ENCODE results near the gene GMDS. TPM values are rescaled to one million over a fixed set of nuclear protein-coding genes. Genes with fewer than 3 reads are reported as not detected.

The GMDS gene
- polyA plus RNA-seq, 1 of the 3 experiments (the other 2 are of a cell fraction), result 12.3 TPM

GRCh38 chr6:1708820-1709219, 536.6 kb downstream of the GMDS start:
- CTCF ChIA-PET, result interaction anchor here (1.0 kb wide), 1 partner anchor 11 kb away, joined by 3 read pairs; no protein-coding TSS in a partner anchor

DNA sequence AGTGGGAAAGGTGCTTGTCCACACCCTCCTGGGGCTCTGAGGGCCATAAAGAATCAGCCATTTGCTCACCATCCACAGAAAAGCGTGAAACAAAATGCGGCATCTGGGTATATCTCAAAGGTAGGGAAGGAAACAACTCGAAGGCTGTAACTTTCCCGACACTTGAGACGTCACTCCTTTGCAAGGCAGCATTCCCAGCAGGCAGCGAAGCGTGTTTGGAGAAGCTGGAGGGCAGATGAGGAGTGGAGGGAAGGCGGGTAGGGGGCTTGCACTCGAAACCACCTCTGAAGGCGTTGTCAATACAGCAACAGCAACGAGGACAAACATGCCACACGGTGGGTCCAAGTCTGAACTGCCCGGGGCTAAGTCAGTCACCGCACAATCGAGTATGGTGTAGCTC, 537.3 kb downstream of the GMDS start:
- H3K4me1 ChIP-seq (ENCODE audit: control insufficient read depth in 1 of 2, insufficient read depth in 2 of 2, low read depth in 1 of 2, low read length in 1 of 2), result no peaks in the 10 kb centered on the region; a peak in 1 of 4 replicates
- H3K36me3 ChIP-seq (replicated peaks in 1 of 2; ENCODE audit: control insufficient read depth in 1 of 2, insufficient read depth in 2 of 2, low read length in 1 of 2), result no peaks in the 10 kb centered on the region
- no peaks in the 10 kb centered on the region for H3F3A ChIP-seq (replicated peaks; ENCODE audit: insufficient read depth)
- no peaks in the 10 kb centered on the region for H3K9me3 ChIP-seq
- TF ChIP-seq RAD21 (IDR thresholded peaks at IDR 0.05; ENCODE audit: low read length), result no peak
- TF ChIP-seq FOSL2 (IDR thresholded peaks at IDR 0.05; ENCODE audit: borderline replicate concordance, low read depth), result no peak
- TF ChIP-seq FOXM1 (IDR thresholded peaks at IDR 0.05; ENCODE audit: low read depth), result no peak
- TF ChIP-seq RCOR1 (IDR thresholded peaks at IDR 0.05; ENCODE audit: low read length), result no peak
- TF ChIP-seq SMC3 (IDR thresholded peaks at IDR 0.05; ENCODE audit: low read depth, low read length), result no peak
- TF ChIP-seq MEF2A (IDR thresholded peaks at IDR 0.05; ENCODE audit: borderline replicate concordance, low read depth), result no peak
- H3K4me3 ChIP-seq (ENCODE audit: low read depth in 2 of 2, low read length in 1 of 2), result no peak overlapping the region
- no peaks in the 10 kb centered on the region for H3K27me3 ChIP-seq (ENCODE audit: insufficient read depth)
- H3K27ac ChIP-seq (ENCODE audit: low read depth in 2 of 2, low read length in 1 of 2), result no peak overlapping the region
- no peak overlapping the region for H3K9ac ChIP-seq
- H2AFZ ChIP-seq (ENCODE audit: low read depth), result no peak overlapping the region
- H3K9me2 ChIP-seq, result no peaks in the 10 kb centered on the region
- WGBS (ENCODE audit: low lambda C conversion rate), result 90% methylated on average over 12 of the region's 15 CpGs
- H3K79me2 ChIP-seq (ENCODE audit: insufficient read depth), result no peaks in the 10 kb centered on the region
- no peaks in the 10 kb centered on the region for H4K20me1 ChIP-seq (ENCODE audit: insufficient read depth)
- DNase-seq, result no peak
- no peak overlapping the region for H3K4me2 ChIP-seq
- CTCF ChIA-PET, result no interaction called here
- POLR2A ChIA-PET, result no interaction called here

More at GRCh38 chr6:1708820-1709219, 536.6 kb downstream of the GMDS start:
- Histone ChIP-seq H3F3A (replicated peaks; ENCODE audit: insufficient read depth) (no peaks in the 10 kb centered on the region), H3K27me3 (ENCODE audit: insufficient read depth) (no peaks in the 10 kb centered on the region), H3K9ac (no peak overlapping the region), H3K9me2 (no peaks in the 10 kb centered on the region), H3K4me3 (ENCODE audit: low read depth in 2 of 2, low read length in 1 of 2) (no peak overlapping the region), H3K79me2 (ENCODE audit: insufficient read depth) (no peaks in the 10 kb centered on the region), H3K4me2 (no peak overlapping the region), H4K20me1 (ENCODE audit: insufficient read depth) (no peaks in the 10 kb centered on the region), H2AFZ (ENCODE audit: low read depth) (no peak overlapping the region), H3K27ac (ENCODE audit: low read depth in 2 of 2, low read length in 1 of 2) (no peak overlapping the region), H3K9me3 (no peaks in the 10 kb centered on the region), H3K36me3 (replicated peaks in 1 of 2; ENCODE audit: control insufficient read depth in 1 of 2, insufficient read depth in 2 of 2, low read length in 1 of 2) (no peaks in the 10 kb centered on the region), H3K4me1 (ENCODE audit: control insufficient read depth in 1 of 2, insufficient read depth in 2 of 2, low read depth in 1 of 2, low read length in 1 of 2) (no peaks in the 10 kb centered on the region; a peak in 1 of 4 replicates)
- TF ChIP-seq NFIC (IDR thresholded peaks at IDR 0.05; ENCODE audit: borderline replicate concordance), result no peak
- 82% methylated on average over 2 of the region's 2 CpGs for WGBS (ENCODE audit: low lambda C conversion rate)
- POLR2A ChIA-PET, result no interaction called here
- no peak for DNase-seq

DNA sequence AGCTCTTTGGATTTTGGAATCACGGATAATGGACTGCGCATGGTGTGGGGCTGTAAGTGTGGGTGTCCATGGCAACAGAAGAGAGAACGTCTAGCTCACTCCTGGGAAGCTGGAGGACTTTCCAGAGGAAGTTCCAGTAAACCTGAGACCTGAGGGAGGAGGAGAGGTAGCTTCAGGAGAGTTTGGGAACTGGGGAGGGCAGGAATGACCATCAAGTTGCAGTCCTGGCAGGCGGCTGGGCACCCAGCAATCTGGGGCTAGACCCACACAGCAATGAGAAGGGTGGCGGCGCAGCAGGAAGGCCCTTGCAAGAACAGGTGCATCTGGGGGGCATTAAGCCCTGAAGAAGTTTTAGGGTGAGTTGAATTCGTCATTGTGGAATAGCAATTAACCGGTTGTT, 539.8 kb downstream of the GMDS start:
- no peaks in the 10 kb centered on the region for H4K20me1 ChIP-seq (ENCODE audit: insufficient read depth)
- peaks cover 6 to 8% of the 10 kb centered on the region in 2 experiments; a peak in 3 of 4 replicates for H3K4me1 ChIP-seq (ENCODE audit: control insufficient read depth in 1 of 2, insufficient read depth in 2 of 2, low read depth in 1 of 2, low read length in 1 of 2)
- TF ChIP-seq EP300 (IDR thresholded peaks at IDR 0.05; ENCODE audit: borderline replicate concordance in 1 of 2, low read depth in 1 of 2, low read length in 1 of 2) (no peak), RAD21 (IDR thresholded peaks at IDR 0.05; ENCODE audit: low read length) (no peak), USF1 (IDR thresholded peaks at IDR 0.05; ENCODE audit: borderline replicate concordance, low read depth) (no peak), FOXJ3 (CRISPR knock-in tag; IDR thresholded peaks at IDR 0.05) (no peak), GABPA (IDR thresholded peaks at IDR 0.05; ENCODE audit: low read depth) (no peak), GATA2 (CRISPR knock-in tag; IDR thresholded peaks at IDR 0.05) (no peak), FOSL2 (IDR thresholded peaks at IDR 0.05; ENCODE audit: borderline replicate concordance, low read depth) (no peak), POLR2AphosphoS5 (IDR thresholded peaks at IDR 0.05; ENCODE audit: low read depth, low read length) (no peak), RCOR1 (IDR thresholded peaks at IDR 0.05; ENCODE audit: low read length) (no peak), YY1 (IDR thresholded peaks at IDR 0.05; ENCODE audit: low read depth) (no peak), ELF1 (IDR thresholded peaks at IDR 0.05) (no peak), REST (IDR thresholded peaks at IDR 0.05; ENCODE audit: low read depth, low read length) (no peak), MEF2A (IDR thresholded peaks at IDR 0.05; ENCODE audit: borderline replicate concordance, low read depth) (no peak), PBX3 (IDR thresholded peaks at IDR 0.05) (no peak), RFX5 (IDR thresholded peaks at IDR 0.05; ENCODE audit: low read length) (no peak)
- no peak overlapping the region for H3K27ac ChIP-seq (ENCODE audit: low read depth in 2 of 2, low read length in 1 of 2)
- H3K79me2 ChIP-seq (ENCODE audit: insufficient read depth), result no peaks in the 10 kb centered on the region
- 86% methylated on average over 8 of the region's 8 CpGs for whole genome bisulfite sequencing (ENCODE audit: low lambda C conversion rate)
- no peaks in the 10 kb centered on the region for H3F3A ChIP-seq (replicated peaks; ENCODE audit: insufficient read depth)
- no peak overlapping the region for H3K4me3 ChIP-seq (ENCODE audit: low read depth in 2 of 2, low read length in 1 of 2)
- H3K9ac ChIP-seq, result no peak overlapping the region
- H3K9me2 ChIP-seq, result no peaks in the 10 kb centered on the region
- H3K27me3 ChIP-seq (ENCODE audit: insufficient read depth), result no peaks in the 10 kb centered on the region
- no peak overlapping the region for H3K4me2 ChIP-seq
- H3K36me3 ChIP-seq (replicated peaks in 1 of 2; ENCODE audit: control insufficient read depth in 1 of 2, insufficient read depth in 2 of 2, low read length in 1 of 2), result no peaks in the 10 kb centered on the region
- no peaks in the 10 kb centered on the region for H3K9me3 ChIP-seq
- POLR2A ChIA-PET, result no interaction called here
- H2AFZ ChIP-seq (ENCODE audit: low read depth), result no peak overlapping the region
- DNase-seq, result no peak
- CTCF ChIA-PET, result interaction anchor here (1.5 kb wide), 1 partner anchor 9 kb away, joined by 4 read pairs; no protein-coding TSS in a partner anchor

Measured in SK-N-SH (cell line).